ENCODE results near the gene ABI3BP.

ABI3BP gene

GRCh38 chr3:100775669-100776068 lies 217.6 kb downstream of the ABI3BP start:
- no peak for DNase-seq (ENCODE audit: low spot score)

DNA sequence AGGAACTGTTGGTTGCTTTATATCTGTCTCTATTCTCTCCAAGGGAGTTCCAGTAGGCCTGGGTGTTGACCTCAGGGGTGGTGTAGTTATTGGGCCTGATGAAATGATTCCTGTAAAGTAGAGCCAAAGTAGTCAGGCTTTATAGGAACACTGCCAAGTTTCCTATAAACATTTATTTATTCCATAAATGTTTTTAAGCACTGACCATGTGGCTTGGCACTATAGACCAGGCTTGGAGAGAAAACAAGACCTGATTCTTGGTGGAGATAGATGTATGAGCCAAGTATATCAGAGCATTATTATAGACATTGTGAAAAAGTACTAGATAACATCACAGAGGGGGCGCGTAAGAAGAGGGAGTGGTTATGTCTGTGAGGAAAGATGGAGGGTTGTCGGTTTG lies 218.0 kb downstream of the ABI3BP start:
- DNase-seq (ENCODE audit: low spot score): no peak

DNA sequence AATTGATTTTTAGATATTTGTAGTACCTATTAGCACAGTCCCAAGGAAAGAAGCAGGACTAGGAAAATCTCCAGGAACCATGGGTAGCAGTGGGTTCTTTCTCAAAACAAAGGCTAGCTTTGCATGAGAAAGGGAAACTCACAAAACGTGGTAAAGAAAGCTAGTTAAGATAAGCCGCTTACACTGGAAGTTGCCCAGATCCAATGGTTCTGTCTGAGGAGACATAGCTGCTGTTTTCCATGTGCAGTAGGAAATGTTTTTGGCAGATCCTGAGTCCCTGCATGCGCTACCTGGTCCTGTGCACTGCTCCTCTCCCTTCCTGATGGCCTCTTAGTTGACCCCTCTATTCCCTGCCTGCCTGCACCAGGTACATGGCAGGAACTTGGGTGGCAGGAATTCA lies 223.5 kb downstream of the ABI3BP start:
- no peak for DNase-seq (ENCODE audit: low spot score)

DNA sequence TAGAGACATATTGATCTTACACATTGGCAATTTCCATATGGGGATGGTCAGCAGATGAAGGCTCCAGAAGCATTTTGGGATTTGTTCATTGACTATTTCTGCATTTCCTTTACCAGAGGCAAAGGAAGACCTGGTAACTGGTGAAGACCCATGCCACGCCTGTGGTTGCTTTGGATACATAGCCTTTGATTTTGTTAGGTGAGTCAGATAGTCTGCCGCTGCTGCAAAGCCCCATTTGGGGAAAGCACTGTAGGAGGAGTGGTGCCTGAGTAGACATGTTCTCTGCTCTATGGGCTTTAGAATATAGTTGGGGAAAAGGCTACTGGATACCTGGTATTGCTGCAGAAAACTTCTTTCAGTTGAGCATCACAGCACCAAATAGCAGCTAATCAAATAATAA lies 227.2 kb downstream of the ABI3BP start:
- DNase-seq (ENCODE audit: low spot score): no peak

GRCh38 chr3:100765437-100765975 lies 227.7 kb downstream of the ABI3BP start:
- no peak for DNase-seq (ENCODE audit: low spot score)

- no peak for DNase-seq (ENCODE audit: low spot score)
Measured at GRCh38 chr3:100761951-100762350, 231.3 kb downstream of the ABI3BP start.

DNA sequence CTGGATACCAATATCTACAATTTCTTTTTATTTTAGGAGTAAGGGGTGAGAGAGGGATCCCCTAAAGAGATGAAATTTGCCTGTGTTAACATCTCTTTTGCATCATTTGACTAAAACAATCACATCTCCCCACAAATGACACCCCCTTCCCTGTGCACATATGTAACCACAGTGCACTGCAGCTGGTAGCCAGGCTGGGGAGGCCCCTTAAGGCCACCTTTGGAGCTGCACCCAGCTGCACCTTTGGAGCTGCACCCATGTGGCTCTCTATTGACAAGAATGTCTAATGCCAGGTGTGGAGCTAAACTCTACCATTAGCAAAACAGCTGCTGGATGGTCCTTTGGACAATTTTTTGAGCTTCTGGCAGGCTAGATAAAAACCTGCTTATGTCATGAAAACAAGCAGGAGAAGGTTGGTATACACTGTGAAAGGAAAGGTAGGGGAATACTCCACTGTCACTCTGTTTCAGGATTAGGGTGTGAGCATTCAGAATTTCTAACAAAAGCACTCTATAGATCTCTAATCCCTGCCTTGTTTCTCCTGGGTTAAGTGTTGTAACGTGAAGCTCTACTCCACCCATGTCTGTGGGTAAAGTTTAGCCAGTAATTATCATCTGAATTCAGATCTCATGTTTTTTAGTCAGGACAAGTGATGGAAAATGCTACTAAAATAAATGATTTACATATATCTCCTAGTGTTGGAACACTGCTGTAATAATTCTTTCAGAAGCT lies 231.8 kb downstream of the ABI3BP start:
- peak; percentile 20 for DNase-seq (ENCODE audit: low spot score)

DNA sequence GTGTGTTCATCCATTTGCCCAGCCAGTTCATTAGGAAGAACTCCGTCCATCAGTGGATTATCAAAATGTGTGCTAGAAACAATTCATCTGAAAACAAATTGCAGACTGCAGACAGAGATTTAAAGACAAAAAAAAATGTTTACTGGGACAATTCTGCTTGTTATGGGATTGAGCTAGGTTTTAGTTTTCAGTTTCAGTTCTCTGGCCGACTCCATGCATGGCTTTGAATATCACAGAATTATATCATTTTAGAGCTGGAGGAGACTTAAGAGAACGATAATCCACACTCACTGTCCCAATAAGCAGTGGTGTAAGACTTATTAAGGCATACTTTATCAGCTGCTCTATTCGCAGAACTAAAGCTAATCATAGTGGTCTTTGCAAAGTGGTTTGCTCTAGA lies 232.8 kb downstream of the ABI3BP start:
- DNase-seq (ENCODE audit: low spot score): no peak

DNA sequence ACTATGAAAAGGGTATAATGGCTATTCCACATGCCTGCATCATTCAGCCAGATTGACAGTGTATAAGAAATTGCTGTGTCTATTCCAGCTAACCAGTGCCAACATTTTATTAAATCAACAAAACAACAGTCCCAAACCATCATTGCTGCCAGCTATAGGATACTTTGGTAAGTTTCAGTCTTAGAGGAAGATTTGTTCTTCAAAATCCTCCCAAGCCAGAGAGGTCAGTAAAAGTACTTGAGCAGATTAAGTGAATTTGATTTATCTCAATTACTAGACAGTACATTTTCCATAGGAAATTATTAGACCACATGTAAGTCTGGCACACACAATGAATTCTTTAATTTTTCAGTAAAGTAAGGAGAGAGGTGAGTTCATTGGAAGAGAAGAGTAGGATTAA lies 233.3 kb downstream of the ABI3BP start:
- DNase-seq (ENCODE audit: low spot score): no peak

GRCh38 chr3:100759159-100759558 lies 234.1 kb downstream of the ABI3BP start:
- DNase-seq (ENCODE audit: low spot score): no peak

DNA sequence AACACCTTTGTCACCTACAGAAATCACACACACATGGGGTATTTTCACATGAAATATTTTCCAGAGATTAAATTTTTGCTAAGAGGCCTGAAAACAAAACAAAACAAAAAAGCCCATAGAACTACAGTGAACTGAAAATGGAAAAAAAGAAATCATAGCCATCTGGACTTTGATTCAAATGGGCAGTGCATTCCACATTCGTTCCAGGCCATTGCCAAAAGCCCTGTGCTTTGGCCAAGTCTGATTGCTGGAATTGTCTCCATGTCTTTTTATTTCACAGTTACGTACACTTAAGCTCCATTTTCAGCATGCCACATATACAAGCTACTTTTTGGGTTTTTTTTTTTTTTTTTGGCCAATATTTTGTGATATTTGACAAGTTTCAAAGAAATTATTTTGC lies 236.8 kb downstream of the ABI3BP start:
- DNase-seq (ENCODE audit: low spot score): no peak

DNA sequence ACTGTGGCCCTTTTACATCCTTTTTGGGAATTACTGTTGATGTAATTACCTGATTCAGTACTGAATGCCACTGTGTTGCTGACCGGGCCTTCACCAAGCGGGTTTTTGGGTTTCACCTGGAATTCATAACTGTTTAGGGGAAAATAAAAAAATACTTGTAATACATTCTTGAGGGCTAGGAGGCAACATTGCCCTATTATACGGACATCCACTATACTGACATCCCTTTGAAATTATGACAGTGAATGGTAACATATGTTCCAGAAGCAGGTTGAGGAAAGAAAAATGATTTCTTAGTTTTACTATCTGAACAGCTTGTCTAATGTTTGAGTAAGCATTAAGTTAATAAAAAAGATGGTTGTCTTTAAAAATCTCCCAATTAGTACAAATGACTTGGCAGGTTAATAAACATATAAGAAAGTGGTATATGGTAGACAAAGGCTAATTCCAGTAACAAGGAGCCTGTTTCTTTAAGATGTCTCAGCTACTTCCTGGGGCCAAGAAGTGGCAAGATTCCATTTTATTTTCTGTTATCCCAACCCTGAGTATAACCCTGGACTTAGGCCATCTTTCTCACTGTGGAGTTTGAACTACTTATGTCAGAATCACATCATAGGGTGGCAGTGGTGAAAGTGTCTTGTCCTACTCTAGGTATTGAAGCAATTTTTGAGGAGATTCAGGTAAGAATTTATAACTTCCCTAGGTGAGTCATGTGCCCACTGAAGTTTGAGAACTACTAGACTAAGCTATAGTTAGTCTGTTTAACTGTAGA lies 238.5 kb downstream of the ABI3BP start:
- DNase-seq (ENCODE audit: low spot score): peak; percentile 4

GRCh38 chr3:100753846-100754245 lies 239.4 kb downstream of the ABI3BP start:
- no peak for DNase-seq (ENCODE audit: low spot score)

DNA sequence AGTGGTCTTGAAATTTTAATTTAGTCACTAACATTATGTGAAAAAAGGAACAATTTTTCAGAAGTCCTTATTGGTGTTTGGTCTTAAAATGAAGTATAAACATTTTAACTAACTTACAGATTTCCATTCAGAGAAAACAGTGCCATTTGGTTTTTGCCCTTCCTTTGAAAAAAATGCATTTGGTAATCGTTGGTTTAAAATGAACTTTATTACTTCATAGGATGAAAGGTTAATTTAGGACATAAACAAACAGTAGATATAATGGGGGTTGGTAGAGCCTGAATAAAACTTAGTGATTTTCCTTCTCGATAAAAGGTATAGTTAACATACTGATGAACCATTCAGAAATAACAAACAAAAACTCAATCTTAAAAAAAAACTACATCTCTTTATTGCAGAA lies 244.3 kb downstream of the ABI3BP start:
- no peak for DNase-seq (ENCODE audit: low spot score)

- no peak for DNase-seq (ENCODE audit: low spot score)
Measured at GRCh38 chr3:100748220-100748619, 245.0 kb downstream of the ABI3BP start.

- DNase-seq (ENCODE audit: low spot score): no peak
Measured at GRCh38 chr3:100746092-100746491, 247.1 kb downstream of the ABI3BP start.

GRCh38 chr3:100745617-100746016 lies 247.6 kb downstream of the ABI3BP start:
- DNase-seq (ENCODE audit: low spot score): no peak

GRCh38 chr3:100744671-100745070 lies 248.6 kb downstream of the ABI3BP start:
- no peak for DNase-seq (ENCODE audit: low spot score)

GRCh38 chr3:100743535-100743934 lies 249.7 kb downstream of the ABI3BP start:
- no peak for DNase-seq (ENCODE audit: low spot score)

DNA sequence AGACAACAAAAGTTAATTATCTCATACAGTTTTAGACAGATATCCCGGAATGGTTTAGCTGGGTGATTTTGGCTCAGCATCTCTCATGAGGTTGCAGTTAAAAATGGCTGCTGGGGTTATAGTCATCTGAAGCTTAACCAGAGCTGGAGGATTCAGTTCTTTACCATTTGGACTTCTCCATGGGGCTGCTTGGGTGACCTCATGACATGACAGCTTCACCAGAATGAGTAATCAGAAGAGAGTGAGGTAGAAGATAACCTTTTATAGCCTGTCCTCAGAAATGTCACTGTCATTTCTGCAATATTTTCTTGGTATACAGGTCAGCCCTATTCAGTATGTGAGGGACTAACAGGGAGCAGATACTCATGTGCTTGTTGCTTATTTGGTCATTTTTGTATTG lies 253.0 kb downstream of the ABI3BP start:
- peak; percentile 16 for DNase-seq (ENCODE audit: low spot score)

DNA sequence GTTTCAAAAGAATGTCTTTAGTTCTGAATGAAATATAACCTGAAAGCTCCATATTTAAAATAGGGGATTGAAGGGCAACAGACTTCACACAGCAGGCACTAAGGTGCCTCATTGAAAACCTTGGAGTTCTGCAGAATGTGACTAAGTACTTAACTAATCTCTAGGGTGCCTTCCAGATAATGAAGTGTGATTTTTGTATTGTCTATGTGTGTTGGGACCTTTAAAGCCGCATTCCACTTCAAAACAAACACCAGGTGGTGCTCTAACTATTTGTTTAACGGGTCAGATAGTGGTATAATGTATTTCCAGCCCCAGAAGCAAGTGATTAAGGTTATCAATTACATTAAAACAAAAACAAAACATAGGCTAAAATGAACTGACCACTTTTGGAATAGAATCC lies 255.9 kb downstream of the ABI3BP start:
- DNase-seq (ENCODE audit: low spot score): peak; percentile 33

DNA sequence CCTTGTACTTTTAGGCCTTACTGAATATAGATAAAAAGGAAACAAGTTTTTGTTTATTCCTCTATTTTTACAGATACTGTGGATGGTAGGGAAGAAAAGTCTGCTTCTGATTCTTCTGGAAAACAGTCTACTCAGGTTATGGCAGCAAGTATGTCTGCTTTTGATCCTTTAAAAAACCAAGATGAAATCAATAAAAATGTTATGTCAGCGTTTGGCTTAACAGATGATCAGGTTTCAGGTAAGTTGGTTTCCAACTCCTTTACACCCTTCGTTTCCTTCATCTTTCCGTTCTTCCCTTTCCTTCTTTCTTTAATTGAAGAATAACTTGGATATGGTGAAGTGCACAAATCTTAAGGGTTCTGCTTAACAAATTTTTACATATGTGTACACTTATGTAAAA lies 260.8 kb downstream of the ABI3BP start:
- no peak for DNase-seq (ENCODE audit: low spot score)

GRCh38 chr3:100730524-100730923 lies 262.7 kb downstream of the ABI3BP start:
- DNase-seq (ENCODE audit: low spot score): no peak
